ENCODE measurements around the gene WIF1.

GRCh38 chr12:65126482-65126881, 5.4 kb upstream of the WIF1 start:
- TF ChIP-seq CTCF (conservative IDR thresholded peaks at IDR 0.05; ENCODE audit: low read length) (no peak), EZH2phosphoT487 (IDR thresholded peaks at IDR 0.05; ENCODE audit: borderline replicate concordance) (no peak)
